Heart right ventricle (tissue), 16 donors: ENCODE data around the gene SBF2. TPM values are rescaled to one million over a fixed set of nuclear protein-coding genes. Genes with fewer than 3 reads are reported as not detected.

Source experiments
- ATAC-seq, 8 donors: fragments of 200-7000 bp; cut with Tn5 transposase; one replicate each; pipeline ENCODE4 v1.9.1; 2020; ENCODE audit warnings: mild to moderate bottlenecking in 8 of 8, moderate library complexity in 8 of 8, moderate number of reproducible peaks in 1 of 8
- DNase-seq, 2 donors: peaks; one replicate each; pipeline ENCODE4 v3.0.0-alpha.2; 2020
- H3K27ac ChIP-seq, 10 donors: fragments of 200-600 bp; sonication (generic) in 2 of 10; one replicate each; pipeline versions ENCODE4 v1.5.0 to v1.8.0; 2020 to 2022; ENCODE audit warnings: mild to moderate bottlenecking in 3 of 10
- H3K27me3 ChIP-seq, 7 donors: fragments of 200-600 bp; one replicate each; pipeline ENCODE4 v1.8.0; 2021 to 2022; ENCODE audit warnings: mild to moderate bottlenecking in 2 of 7
- H3K36me3 ChIP-seq, 9 donors: fragments of 200-600 bp; sonication (generic) in 1 of 9; one replicate each; pipeline versions ENCODE4 v1.5.0 to v1.8.0; 2020 to 2022; ENCODE audit warnings: mild to moderate bottlenecking in 2 of 9
- H3K4me1 ChIP-seq, 9 donors: fragments of 200-600 bp; sonication (generic) in 1 of 9; one replicate each; pipeline versions ENCODE4 v1.5.0 to v1.8.0; 2020 to 2022; ENCODE audit warnings: mild to moderate bottlenecking in 4 of 9
- H3K4me3 ChIP-seq, 10 donors: fragments of 200-600 bp; sonication (generic) in 2 of 10; one replicate each; pipeline versions ENCODE4 v1.5.0 to v1.8.0; 2020 to 2022; ENCODE audit warnings: mild to moderate bottlenecking in 7 of 10, moderate library complexity in 2 of 10
- H3K9me3 ChIP-seq, 11 donors: fragments of 200-600 bp in 10 of 11; sonication (generic) in 2 of 11; one replicate each; pipeline versions ENCODE4 v1.5.0 to v1.8.0; 2013 to 2022; ENCODE audit warnings: mild to moderate bottlenecking in 2 of 11, control low read depth in 1 of 11, moderate library complexity in 1 of 11
- CTCF ChIP-seq, 9 donors: fragments of 200-600 bp; sonication (generic) in 2 of 9; IDR thresholded peaks; one replicate each; pipeline versions ENCODE4 v1.5.0 to v1.8.0; 2021 to 2022; ENCODE audit warnings: antibody characterized with exemption in 9 of 9, mild to moderate bottlenecking in 5 of 9, moderate library complexity in 1 of 9
- WGBS, 2 donors: extraction: QIAGEN DNeasy Blood & Tissue Kit; methylation state at CpG; one replicate each; pipeline ENCODE4 v1.1.7; 2013; ENCODE audit warnings: inconsistent platforms in 1 of 2; 5-methylcytosine and 5-hydroxymethylcytosine counted together
- intact Hi-C, 10 donors: fragments of 100-400 bp; cut with DNase I; formaldehyde crosslinking; loops; one replicate each; pipeline versions ENCODE4 v1.11.1 to v1.14.2; 2022
- polyA plus RNA-seq, 2 donors: library from polyadenylated mRNA; stranded (reverse); fragments of 200-250 nt; gene quantifications; one replicate each; pipeline ENCODE4 v1.2.3, GENCODE V29; 2013
- total RNA-seq, 10 donors: library from RNA; stranded (reverse); fragmentation: NEBNext Ultra II Directional in 3 of 10; extraction: Animal tissue kit (Norgen Biotek cat#: 25700) in 3 of 10; gene quantifications; one replicate each; pipeline versions ENCODE4 v1.2.1 to v1.2.4, GENCODE V29; 2021 to 2023
- donor health status: Arrhythmogenic right ventricular cardiomyopathy.
- donor health status: ischemic (EF 13 %, LVEDD 7.1; RV severe dilation, severe dysfunction).
- donor health status: healthy with polysubstance abuse.
- donor health status: DM: no; HTN: yes; CAD: no.
- donor health status: DM: no; HTN: no; CAD: no.
- donor health status: ischemic (EF 25% LVEDD 6.9; RV normal size, moderate dysfunction).
- donor health status: ischemic (EF 25% LVEDD 5.7; RV mildly dilated, moderate dysfunction).
- donor health status: healthy.
- donor health status: DM: yes; HTN: yes; CAD: no.
- donor health status: Ischemic cardiomyopathy.
- donor health status: ischemic (EF 35%, LVEDD 5.7; RV mildly dilated, moderate dysfunction).
- donor health status: nonischemic (EF 11% LVEDD 7.7; RV severe dilation, severe dysfunction).
- donor health status: DM: yes; HTN: yes; CAD: no.
- donor health status: PGD.
- donor health status: ischemic (EF 29% LVEDD 5.4; RV normal size, mild dysfunction).
- donor health status: nonischemic (EF 23%, LVEDD 6.1; RV moderate dilation, normal function).

SBF2 gene
- total and polyA plus RNA-seq, 12 donors: 8.9 to 27.1 (median 21.2) TPM

- Histone ChIP-seq H3K27me3 (no peaks in the 10 kb centered on the region), H3K9me3 (no peaks in the 10 kb centered on the region), H3K36me3 (peaks cover 0 to 38% (median 0%) of the 10 kb centered on the region in 9 donors), H3K4me1 (no peaks in the 10 kb centered on the region), H3K4me3 (no peak overlapping the region), H3K27ac (no peak overlapping the region)
- intact Hi-C loops: no loop called here
- 67 to 75% methylated on average over 3 of the region's 3 CpGs for WGBS, 2 donors
- ATAC-seq (no peak), DNase-seq (no peak)
- TF ChIP-seq CTCF (IDR thresholded peaks at IDR 0.05): no peak
These were observed 264.5 kb downstream of the SBF2 start for GRCh38 chr11:10029386-10030121.

GRCh38 chr11:10026514-10026913, 267.5 kb downstream of the SBF2 start:
- no peaks in the 10 kb centered on the region for H3K9me3 ChIP-seq
- no peak for TF ChIP-seq CTCF (IDR thresholded peaks at IDR 0.05)
- H3K4me3 ChIP-seq: no peak overlapping the region
- peaks cover 0 to 8% (median 6%) of the 10 kb centered on the region in 9 donors for H3K4me1 ChIP-seq
- ATAC-seq: no peak
- no peak overlapping the region for H3K27ac ChIP-seq
- H3K27me3 ChIP-seq: no peaks in the 10 kb centered on the region
- H3K36me3 ChIP-seq: peaks cover 0 to 38% (median 0%) of the 10 kb centered on the region in 9 donors
- intact Hi-C loops: no loop called here
- DNase-seq: no peak
- WGBS, 2 donors: 97 to 98% methylated on average over 2 of the region's 2 CpGs

GRCh38 chr11:10023212-10023611, 270.8 kb downstream of the SBF2 start:
- WGBS, 2 donors: 95 to 100% methylated on average over 3 of the region's 3 CpGs
- H3K27ac ChIP-seq: no peak overlapping the region
- H3K4me1 ChIP-seq: peaks cover 0 to 31% (median 15%) of the 10 kb centered on the region in 9 donors
- TF ChIP-seq CTCF (IDR thresholded peaks at IDR 0.05): no peak
- DNase-seq (no peak), ATAC-seq (no peak)
- peaks cover 0 to 22% (median 0%) of the 10 kb centered on the region in 9 donors for H3K36me3 ChIP-seq
- no peaks in the 10 kb centered on the region for H3K9me3 ChIP-seq
- intact Hi-C loops: no loop called here
- no peaks in the 10 kb centered on the region for H3K27me3 ChIP-seq
- no peak overlapping the region for H3K4me3 ChIP-seq

DNA sequence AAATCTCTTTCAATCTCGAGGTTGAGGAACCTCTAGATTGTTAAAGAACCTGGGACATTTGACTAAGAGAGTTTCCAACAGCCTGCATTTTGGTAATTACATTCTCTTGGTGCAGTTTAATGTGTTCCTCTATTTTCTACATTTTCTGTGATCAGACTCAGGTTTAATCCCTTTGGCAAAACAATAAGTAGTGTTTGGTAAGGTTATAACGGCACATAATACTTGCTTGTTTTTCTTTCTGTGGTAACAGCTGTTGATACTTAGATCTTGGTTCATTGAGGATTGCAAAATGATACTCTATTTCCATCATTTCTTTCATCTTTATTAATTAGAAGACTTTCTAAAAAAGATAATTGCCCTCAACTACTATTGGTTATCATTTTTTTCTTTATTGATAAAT, 271.3 kb downstream of the SBF2 start:
- no peaks in the 10 kb centered on the region for H3K9me3 ChIP-seq
- H3K36me3 ChIP-seq: peaks cover 0 to 17% (median 0%) of the 10 kb centered on the region in 9 donors
- H3K4me1 ChIP-seq: peaks cover 0 to 33% (median 15%) of the 10 kb centered on the region in 9 donors
- no peak for DNase-seq
- TF ChIP-seq CTCF (IDR thresholded peaks at IDR 0.05): no peak
- no peak overlapping the region for H3K27ac ChIP-seq
- intact Hi-C loops: no loop called here
- ATAC-seq: no peak
- H3K27me3 ChIP-seq: no peaks in the 10 kb centered on the region
- no peak overlapping the region for H3K4me3 ChIP-seq
- WGBS, 2 donors: 83 to 89% methylated on average over 2 of the region's 2 CpGs
